ENCODE measurements around the gene ATP8A2.
"Not testable (repeated sequence)": the region's sequence is repeated elsewhere in the genome, so short reads cannot be mapped to it uniquely, and the experiment has no call there.

ATP8A2 gene

GRCh38 chr13:25353344-25353743, 18.4 kb upstream of the ATP8A2 start:
- Histone ChIP-seq H3K4me1 (no peaks in the 10 kb centered on the region), H3K9me3 (ENCODE audit: control insufficient read depth, low read length) (no peaks in the 10 kb centered on the region), H3K4me3 (ENCODE audit: low read depth, low read length) (no peak overlapping the region), H3K27me3 (ENCODE audit: control insufficient read depth, insufficient read depth, low read length) (no peaks in the 10 kb centered on the region), H2AFZ (no peak overlapping the region), H3K9ac (no peak overlapping the region), H3K4me2 (ENCODE audit: low read length) (no peak overlapping the region), H3K36me3 (ENCODE audit: control insufficient read depth, insufficient read depth, low read length) (no peaks in the 10 kb centered on the region), H3K79me2 (no peaks in the 10 kb centered on the region), H3K27ac (no peak overlapping the region)
- TF ChIP-seq CTCF (IDR thresholded peaks at IDR 0.05) = no peak

GRCh38 chr13:25354377-25354776, 17.4 kb upstream of the ATP8A2 start:
- no peaks in the 10 kb centered on the region for H3K4me1 ChIP-seq
- H2AFZ ChIP-seq = no peak overlapping the region
- no peaks in the 10 kb centered on the region for H3K27me3 ChIP-seq (ENCODE audit: control insufficient read depth, insufficient read depth, low read length)
- H3K36me3 ChIP-seq (ENCODE audit: control insufficient read depth, insufficient read depth, low read length) = no peaks in the 10 kb centered on the region
- no peak overlapping the region for H3K27ac ChIP-seq
- no peak overlapping the region for H3K4me2 ChIP-seq (ENCODE audit: low read length)
- H3K9ac ChIP-seq = no peak overlapping the region
- H3K79me2 ChIP-seq = no peaks in the 10 kb centered on the region
- no peaks in the 10 kb centered on the region for H3K9me3 ChIP-seq (ENCODE audit: control insufficient read depth, low read length)
- H3K4me3 ChIP-seq (ENCODE audit: low read depth, low read length) = no peak overlapping the region
- TF ChIP-seq CTCF (IDR thresholded peaks at IDR 0.05) = no peak

GRCh38 chr13:25360443-25360842, 11.3 kb upstream of the ATP8A2 start:
- not testable (repeated sequence) for H3K9me3 ChIP-seq (ENCODE audit: control insufficient read depth, low read length); H3K27me3 ChIP-seq (ENCODE audit: control insufficient read depth, insufficient read depth, low read length); H3K4me1 ChIP-seq; H2AFZ ChIP-seq; H3K4me3 ChIP-seq (ENCODE audit: low read depth, low read length); H3K79me2 ChIP-seq; H3K27ac ChIP-seq; H3K4me2 ChIP-seq (ENCODE audit: low read length); H3K9ac ChIP-seq; H3K36me3 ChIP-seq (ENCODE audit: control insufficient read depth, insufficient read depth, low read length)

- H3K36me3 ChIP-seq (ENCODE audit: control insufficient read depth, insufficient read depth, low read length) = no peaks in the 10 kb centered on the region
- no peaks in the 10 kb centered on the region for H3K9me3 ChIP-seq (ENCODE audit: control insufficient read depth, low read length)
- H2AFZ ChIP-seq = no peak overlapping the region
- no peak overlapping the region for H3K9ac ChIP-seq
- TF ChIP-seq CTCF (IDR thresholded peaks at IDR 0.05) = no peak
- H3K27me3 ChIP-seq (ENCODE audit: control insufficient read depth, insufficient read depth, low read length) = no peaks in the 10 kb centered on the region
- H3K4me2 ChIP-seq (ENCODE audit: low read length) = no peak overlapping the region
- H3K4me3 ChIP-seq (ENCODE audit: low read depth, low read length) = no peak overlapping the region
- no peak overlapping the region for H3K27ac ChIP-seq
- no peaks in the 10 kb centered on the region for H3K79me2 ChIP-seq
- H3K4me1 ChIP-seq = no peaks in the 10 kb centered on the region
Measured at GRCh38 chr13:25365720-25366235, 6.0 kb upstream of the ATP8A2 start.

- H3K27me3 ChIP-seq (ENCODE audit: control insufficient read depth, insufficient read depth, low read length) = no peaks in the 10 kb centered on the region
- peak overlapping the region; percentile 53 for H2AFZ ChIP-seq
- no peaks in the 10 kb centered on the region for H3K79me2 ChIP-seq
- H3K9ac ChIP-seq = no peak overlapping the region
- H3K4me1 ChIP-seq = no peaks in the 10 kb centered on the region
- H3K4me2 ChIP-seq (ENCODE audit: low read length) = peak overlapping the region; percentile 31
- no peak overlapping the region for H3K27ac ChIP-seq
- no peak for TF ChIP-seq CTCF (IDR thresholded peaks at IDR 0.05)
- H3K4me3 ChIP-seq (ENCODE audit: low read depth, low read length) = peak overlapping the region; percentile 11
- no peaks in the 10 kb centered on the region for H3K9me3 ChIP-seq (ENCODE audit: control insufficient read depth, low read length)
- H3K36me3 ChIP-seq (ENCODE audit: control insufficient read depth, insufficient read depth, low read length) = no peaks in the 10 kb centered on the region
Measured at GRCh38 chr13:25371158-25371874, 458 bp upstream of the ATP8A2 start.

Data from parathyroid adenoma (tissue), 2 donors.